HL-60 (cell line): ENCODE data around the gene PALLD.

Source experiments
- DNase-seq, 2 experiments: peaks; one replicate each; pipeline ENCODE4 v3.0.0-alpha.2; 2010 to 2020; ENCODE audit warnings: low read depth in 1 of 2, low spot score in 1 of 2
- H3K27ac ChIP-seq: fragments of 250-450 bp; sonication (Bioruptor Pico); replicated peaks from 2 replicates; pipeline ENCODE4 v1.5.1; 2020; ENCODE audit warnings: mild to moderate bottlenecking, moderate library complexity
- H3K27me3 ChIP-seq: fragments of 250-450 bp; sonication (Bioruptor Pico); 2 replicates; pipeline ENCODE4 v1.5.1; 2021; ENCODE audit warnings: mild to moderate bottlenecking, moderate library complexity; ENCODE audit not compliant: insufficient read depth, poor library complexity, severe bottlenecking
- H3K4me3 ChIP-seq: replicated peaks from 2 replicates; pipeline ENCODE4 v1.5.1; 2011; ENCODE audit warnings: mild to moderate bottlenecking, control low read depth, low read length; ENCODE audit not compliant: insufficient read depth
- CTCF ChIP-seq: IDR thresholded peaks from one replicate; pipeline ENCODE4 v1.5.1; 2011; ENCODE audit warnings: low read length, control low read depth, inconsistent platforms; ENCODE audit not compliant: insufficient read depth
- GABPA ChIP-seq: IDR thresholded peaks from 2 replicates; pipeline ENCODE4 v1.6.1; 2012; ENCODE audit warnings: low read depth
- POLR2AphosphoS5 ChIP-seq: IDR thresholded peaks from 2 replicates; pipeline ENCODE4 v1.6.1; 2012; ENCODE audit warnings: low read depth
- REST ChIP-seq: IDR thresholded peaks from 2 replicates; pipeline ENCODE4 v1.6.1; 2012; ENCODE audit warnings: low read depth; ENCODE audit not compliant: insufficient replicate concordance
- SPI1 ChIP-seq: IDR thresholded peaks from 2 replicates; pipeline ENCODE4 v1.6.1; 2012; ENCODE audit warnings: low read depth, mild to moderate bottlenecking, borderline replicate concordance

Gene PALLD

GRCh38 chr4:168524006-168524405 is 27.2 kb downstream of the PALLD start:
- Histone ChIP-seq H3K27ac (no peak overlapping the region), H3K4me3 (no peak overlapping the region), H3K27me3 (no peaks in the 10 kb centered on the region)
- TF ChIP-seq CTCF (no peak), SPI1 (no peak), REST (no peak), POLR2AphosphoS5 (no peak), GABPA (no peak)
- DNase-seq: no peak

- Histone ChIP-seq H3K27me3 (no peaks in the 10 kb centered on the region), H3K27ac (no peak overlapping the region), H3K4me3 (no peak overlapping the region)
- no peak for DNase-seq
- no peak for TF ChIP-seq GABPA
- TF ChIP-seq SPI1: no peak
- no peak for TF ChIP-seq CTCF
- no peak for TF ChIP-seq REST
- no peak for TF ChIP-seq POLR2AphosphoS5
These were observed 28.0 kb downstream of the PALLD start for GRCh38 chr4:168524897-168525296.

- Histone ChIP-seq H3K27ac (no peak overlapping the region), H3K27me3 (no peaks in the 10 kb centered on the region), H3K4me3 (no peak overlapping the region)
- TF ChIP-seq POLR2AphosphoS5: no peak
- TF ChIP-seq SPI1: no peak
- TF ChIP-seq CTCF: no peak
- no peak for TF ChIP-seq GABPA
- no peak for DNase-seq
These were observed 30.7 kb downstream of the PALLD start for GRCh38 chr4:168527560-168527959.

GRCh38 chr4:168528131-168528949 is 31.5 kb downstream of the PALLD start:
- Histone ChIP-seq H3K27ac (no peak overlapping the region), H3K4me3 (no peak overlapping the region), H3K27me3 (no peaks in the 10 kb centered on the region)
- TF ChIP-seq POLR2AphosphoS5 (no peak), GABPA (no peak), CTCF (no peak), REST (no peak), SPI1 (no peak)
- no peak for DNase-seq
